GM21825 (cell line): Measurements from ENCODE around the gene DYTN.

ENCODE experiments used
- ATAC-seq: cut with Tn5 transposase; IDR thresholded peaks from one replicate; pipeline ENCODE4 v1.9.1; 2021; ENCODE audit warnings: mild to moderate bottlenecking, moderate library complexity; ENCODE audit not compliant: unreplicated experiment

The DYTN gene

DNA sequence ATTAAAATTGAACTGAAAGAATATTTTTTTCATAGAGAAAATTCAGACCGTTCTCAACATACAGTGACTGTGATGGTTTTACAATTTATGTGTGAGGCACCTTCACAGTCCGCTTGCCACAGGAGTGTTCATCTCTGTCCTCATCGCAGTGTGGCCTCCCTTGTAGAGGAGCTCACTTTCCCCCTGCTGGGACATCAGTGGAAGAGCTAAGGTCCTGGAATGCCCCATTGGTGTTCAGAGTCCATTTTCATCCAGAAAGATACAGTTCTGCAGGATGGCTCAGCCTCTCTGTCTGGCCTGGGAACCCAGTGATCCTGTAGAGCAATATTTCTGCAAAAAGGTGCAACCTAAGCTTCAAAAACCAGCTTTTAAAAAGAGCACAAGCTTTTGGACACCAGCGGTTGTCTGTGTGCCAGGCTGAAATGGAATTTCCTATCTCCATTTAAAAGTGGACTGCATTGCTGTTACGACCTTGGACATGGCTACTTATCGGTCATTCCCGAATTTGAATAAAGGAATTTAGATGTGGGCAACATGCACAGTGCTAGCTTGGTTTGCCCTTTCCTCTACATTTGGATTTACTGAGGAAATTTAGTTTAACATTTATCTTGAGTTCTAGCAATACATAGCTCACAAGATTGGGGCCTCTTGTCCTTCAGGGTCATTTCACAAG, 102.6 kb downstream of the DYTN start:
- no peak for ATAC-seq

- ATAC-seq: no peak
Measured at GRCh38 chr2:206614811-206615210, 103.4 kb downstream of the DYTN start.

DNA sequence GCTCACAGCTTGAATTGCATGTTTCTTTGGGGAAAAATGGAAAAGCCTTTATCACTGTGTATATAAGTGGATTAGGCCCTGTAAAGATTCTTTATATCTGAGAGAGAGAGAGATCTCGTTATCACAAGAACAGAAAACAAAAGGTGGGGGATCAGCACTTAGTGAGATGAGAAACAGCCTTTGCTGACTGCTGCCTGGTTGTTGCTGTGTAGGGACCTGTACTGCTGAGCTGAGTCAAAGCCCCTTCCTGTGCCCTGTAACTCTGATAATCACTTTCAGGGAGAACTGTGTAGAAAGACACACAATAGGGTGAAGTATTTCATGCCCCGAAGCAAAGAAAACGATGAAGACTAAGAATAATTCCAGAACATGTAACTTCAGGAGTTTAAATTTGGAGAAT, 106.5 kb downstream of the DYTN start:
- ATAC-seq: no peak

- no peak for ATAC-seq
Measured at GRCh38 chr2:206611191-206611590, 107.0 kb downstream of the DYTN start.

- no peak for ATAC-seq
Measured at GRCh38 chr2:206610451-206610850, 107.7 kb downstream of the DYTN start.

GRCh38 chr2:206603243-206603642, 115.0 kb downstream of the DYTN start:
- ATAC-seq: no peak
